H9 (cell line): Measurements from ENCODE around the gene SLC22A5. TPM values are rescaled to one million over a fixed set of nuclear protein-coding genes. Genes with fewer than 3 reads are reported as not detected.

Experiments used
- DNase-seq: peaks from one replicate; pipeline ENCODE4 v3.0.0-alpha.2; 2017
- H2AFZ ChIP-seq: one replicate; pipeline ENCODE4 v1.6.1; 2013; ENCODE audit warnings: mild to moderate bottlenecking, low read length, control low read depth, moderate library complexity
- H2AK5ac ChIP-seq: 2 replicates; pipeline ENCODE4 v1.6.1; 2013; ENCODE audit warnings: low read length, control low read depth, mixed read lengths; ENCODE audit not compliant: insufficient read length
- H2BK120ac ChIP-seq: one replicate; pipeline ENCODE4 v1.6.1; 2013; ENCODE audit warnings: low read depth, mild to moderate bottlenecking, low read length, control low read depth, inconsistent platforms; ENCODE audit not compliant: poor library complexity, severe bottlenecking
- H2BK12ac ChIP-seq: 2 replicates; pipeline ENCODE4 v1.6.1; 2013; ENCODE audit warnings: low read length, control low read depth, mixed read lengths, low read depth; ENCODE audit not compliant: insufficient read length
- H2BK15ac ChIP-seq: 2 replicates; pipeline ENCODE4 v1.6.1; 2013; ENCODE audit warnings: low read depth, low read length, control low read depth
- H2BK20ac ChIP-seq: one replicate; pipeline ENCODE4 v1.6.1; 2013; ENCODE audit warnings: low read depth, mild to moderate bottlenecking, low read length, control low read depth, inconsistent platforms; ENCODE audit not compliant: poor library complexity, severe bottlenecking
- H2BK5ac ChIP-seq: 2 replicates; pipeline ENCODE4 v1.6.1; 2013; ENCODE audit warnings: low read length, control low read depth, mixed read lengths; ENCODE audit not compliant: insufficient read length
- H3K14ac ChIP-seq: 2 replicates; pipeline ENCODE4 v1.6.1; 2013; ENCODE audit warnings: low read length, control low read depth; ENCODE audit not compliant: insufficient read depth
- H3K18ac ChIP-seq: 2 replicates; pipeline ENCODE4 v1.6.1; 2013; ENCODE audit warnings: low read depth, mild to moderate bottlenecking, mixed read lengths, low read length, control low read depth; ENCODE audit not compliant: insufficient read length
- H3K23ac ChIP-seq: 2 replicates; pipeline ENCODE4 v1.6.1; 2013; ENCODE audit warnings: low read length, control low read depth, mixed read lengths, low read depth; ENCODE audit not compliant: insufficient read length
- H3K23me2 ChIP-seq: 2 replicates; pipeline ENCODE4 v1.6.1; 2013; ENCODE audit warnings: low read depth, mild to moderate bottlenecking, mixed read lengths, low read length, control low read depth; ENCODE audit not compliant: insufficient read length, poor library complexity, severe bottlenecking
- H3K27ac ChIP-seq: 2 replicates; pipeline ENCODE4 v1.5.1; 2013; ENCODE audit warnings: low read length, control low read depth, mixed read lengths, low read depth; ENCODE audit not compliant: insufficient read length
- H3K27me3 ChIP-seq: 2 replicates; pipeline ENCODE4 v1.6.1; 2013; ENCODE audit warnings: low read length, control low read depth, inconsistent platforms; ENCODE audit not compliant: insufficient read depth
- H3K4ac ChIP-seq: 2 replicates; pipeline ENCODE4 v1.6.1; 2013; ENCODE audit warnings: low read depth, mild to moderate bottlenecking, control low read depth, inconsistent platforms, low read length, moderate library complexity
- H3K4me1 ChIP-seq: 2 replicates; pipeline ENCODE4 v1.6.1; 2013; ENCODE audit warnings: low read length, control low read depth, inconsistent platforms; ENCODE audit not compliant: insufficient read depth
- H3K4me2 ChIP-seq: 2 replicates; pipeline ENCODE4 v1.6.1; 2013; ENCODE audit warnings: low read length, control low read depth, mixed read lengths; ENCODE audit not compliant: insufficient read length, insufficient read depth
- H3K56ac ChIP-seq: 2 replicates; pipeline ENCODE4 v1.6.1; 2013; ENCODE audit warnings: low read depth, mild to moderate bottlenecking, mixed read lengths, low read length, control low read depth; ENCODE audit not compliant: insufficient read length
- H3K79me1 ChIP-seq: 2 replicates; pipeline ENCODE4 v1.6.1; 2013; ENCODE audit warnings: low read depth, mild to moderate bottlenecking, moderate library complexity, low read length, control low read depth, inconsistent platforms; ENCODE audit not compliant: insufficient read depth, poor library complexity, severe bottlenecking
- H3K79me2 ChIP-seq: 2 replicates; pipeline ENCODE4 v1.6.1; 2013; ENCODE audit warnings: low read length, control low read depth, inconsistent platforms; ENCODE audit not compliant: insufficient read depth
- H3K9ac ChIP-seq: 2 replicates; pipeline ENCODE4 v1.6.1; 2013; ENCODE audit warnings: low read length, control low read depth, mixed read lengths; ENCODE audit not compliant: insufficient read length; ENCODE audit errors: extremely low read depth
- H3K9me3 ChIP-seq: one replicate; pipeline ENCODE4 v1.6.1; 2013; ENCODE audit warnings: low read depth, low read length, inconsistent platforms; ENCODE audit not compliant: control insufficient read depth
- H3T11ph ChIP-seq: one replicate; pipeline ENCODE4 v1.6.1; 2013; ENCODE audit warnings: mild to moderate bottlenecking, low read length, control low read depth, inconsistent platforms
- H4K20me1 ChIP-seq: one replicate; pipeline ENCODE4 v1.6.1; 2013; ENCODE audit not compliant: control insufficient read depth, insufficient read length, insufficient read depth
- H4K5ac ChIP-seq: 2 replicates; pipeline ENCODE4 v1.6.1; 2013; ENCODE audit warnings: low read depth, mild to moderate bottlenecking, mixed read lengths, low read length, control low read depth; ENCODE audit not compliant: insufficient read length
- H4K8ac ChIP-seq: replicated peaks from 2 replicates; pipeline ENCODE4 v1.6.1; 2013; ENCODE audit warnings: low read length, control low read depth, mixed read lengths, low read depth; ENCODE audit not compliant: insufficient read length
- H4K91ac ChIP-seq: 2 replicates; pipeline ENCODE4 v1.6.1; 2013; ENCODE audit warnings: low read depth, mild to moderate bottlenecking, moderate library complexity, mixed read lengths, low read length, control low read depth; ENCODE audit not compliant: insufficient read length
- H3K27ac Mint-ChIP-seq, 3 experiments: 2 replicates in 2 of 3; 3 replicates in 1 of 3; pipeline ENCODE4 v1.8.0; 2020 to 2021; ENCODE audit warnings: mixed read lengths in 3 of 3, mild to moderate bottlenecking in 1 of 3, moderate library complexity in 1 of 3
- H3K27me3 Mint-ChIP-seq: 2 replicates; pipeline ENCODE4 v1.8.0; 2021; ENCODE audit warnings: low read depth, mild to moderate bottlenecking, moderate library complexity, mixed read lengths
- H3K36me3 Mint-ChIP-seq, 3 experiments: 2 replicates in 2 of 3; 3 replicates in 1 of 3; pipeline ENCODE4 v1.8.0; 2020 to 2021; ENCODE audit warnings: low read depth in 3 of 3, mixed read lengths in 3 of 3; ENCODE audit not compliant: insufficient read depth in 1 of 3
- H3K4me1 Mint-ChIP-seq, 2 experiments: 2 replicates each; pipeline ENCODE4 v1.8.0; 2020; ENCODE audit warnings: mixed read lengths in 2 of 2
- H3K4me3 Mint-ChIP-seq, 2 experiments: 2 replicates in 1 of 2; 3 replicates in 1 of 2; pipeline ENCODE4 v1.8.0; 2020 to 2021; ENCODE audit warnings: mild to moderate bottlenecking in 2 of 2, mixed read lengths in 2 of 2, moderate library complexity in 1 of 2
- H3K9me3 Mint-ChIP-seq, 2 experiments: 2 replicates in 1 of 2; 3 replicates in 1 of 2; pipeline ENCODE4 v1.8.0; 2020; ENCODE audit warnings: mild to moderate bottlenecking in 2 of 2, mixed read lengths in 2 of 2, moderate library complexity in 1 of 2
- WGBS: extraction: QIAGEN DNeasy Blood & Tissue Kit; methylation state at CpG from one replicate; pipeline ENCODE4 v1.1.7; 2013; ENCODE audit warnings: missing lambda C conversion rate, low lambda C conversion rate, mixed read lengths; ENCODE audit not compliant: insufficient read length; ENCODE audit errors: extremely low coverage; 5-methylcytosine and 5-hydroxymethylcytosine counted together
- total RNA-seq: library from RNA; stranded (reverse); gene quantifications from 2 replicates; pipeline ENCODE4 v1.2.1, GENCODE V29; 2021
- TF ChIP-seq, protein P1 (sequence below): fragments of 200-600 bp; sonication (generic); conservative IDR thresholded peaks from 3 replicates; pipeline ENCODE4 v1.8.0; 2021; ENCODE audit warnings: antibody characterized with exemption, mild to moderate bottlenecking

The SLC22A5 gene
- total RNA-seq, 1 experiment from 2014 or later = 3.4 TPM

- TF ChIP-seq, protein P1, sequence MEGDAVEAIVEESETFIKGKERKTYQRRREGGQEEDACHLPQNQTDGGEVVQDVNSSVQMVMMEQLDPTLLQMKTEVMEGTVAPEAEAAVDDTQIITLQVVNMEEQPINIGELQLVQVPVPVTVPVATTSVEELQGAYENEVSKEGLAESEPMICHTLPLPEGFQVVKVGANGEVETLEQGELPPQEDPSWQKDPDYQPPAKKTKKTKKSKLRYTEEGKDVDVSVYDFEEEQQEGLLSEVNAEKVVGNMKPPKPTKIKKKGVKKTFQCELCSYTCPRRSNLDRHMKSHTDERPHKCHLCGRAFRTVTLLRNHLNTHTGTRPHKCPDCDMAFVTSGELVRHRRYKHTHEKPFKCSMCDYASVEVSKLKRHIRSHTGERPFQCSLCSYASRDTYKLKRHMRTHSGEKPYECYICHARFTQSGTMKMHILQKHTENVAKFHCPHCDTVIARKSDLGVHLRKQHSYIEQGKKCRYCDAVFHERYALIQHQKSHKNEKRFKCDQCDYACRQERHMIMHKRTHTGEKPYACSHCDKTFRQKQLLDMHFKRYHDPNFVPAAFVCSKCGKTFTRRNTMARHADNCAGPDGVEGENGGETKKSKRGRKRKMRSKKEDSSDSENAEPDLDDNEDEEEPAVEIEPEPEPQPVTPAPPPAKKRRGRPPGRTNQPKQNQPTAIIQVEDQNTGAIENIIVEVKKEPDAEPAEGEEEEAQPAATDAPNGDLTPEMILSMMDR = no peak
- Mint-ChIP-seq H3K36me3 (no peaks in the 10 kb centered on the region), H3K4me3 (no peak overlapping the region), H3K27me3 (no peaks in the 10 kb centered on the region), H3K27ac (no peak overlapping the region), H3K4me1 (peaks cover 17 to 24% of the 10 kb centered on the region in 2 experiments), H3K9me3 (no peaks in the 10 kb centered on the region)
- Histone ChIP-seq H3K14ac (no peak overlapping the region), H2BK120ac (no peak overlapping the region), H3K27me3 (no peaks in the 10 kb centered on the region), H2AK5ac (no peak overlapping the region), H2BK15ac (no peak overlapping the region), H3K4me1 (no peaks in the 10 kb centered on the region; the same call in 1 of the 2 replicates), H3K23ac (no peak overlapping the region), H3K9ac (no peak overlapping the region), H4K8ac (no peak overlapping the region), H3K79me1 (no peaks in the 10 kb centered on the region), H3K4me2 (no peak overlapping the region), H2AFZ (no peak overlapping the region), H2BK5ac (no peak overlapping the region), H3K79me2 (no peaks in the 10 kb centered on the region), H4K20me1 (no peaks in the 10 kb centered on the region), H3T11ph (no peak overlapping the region), H3K56ac (no peak overlapping the region), H4K91ac (no peak overlapping the region), H3K23me2 (no peaks in the 10 kb centered on the region), H2BK12ac (no peak overlapping the region), H3K9me3 (no peaks in the 10 kb centered on the region), H3K27ac (no peak overlapping the region), H3K4ac (no peak overlapping the region), H2BK20ac (no peak overlapping the region), H4K5ac (no peak overlapping the region), H3K18ac (no peak overlapping the region)
- WGBS = no CpG with 5 or more reads among the region's 3 CpGs
- no peak for DNase-seq
Measured at GRCh38 chr5:132436936-132437335, 67.4 kb downstream of the SLC22A5 start.
